HG02981 (cell line): Measurements from ENCODE around the gene CDX1.

Experiments
- ATAC-seq: cut with Tn5 transposase; IDR thresholded peaks from one replicate; pipeline ENCODE4 v1.9.1; 2021; ENCODE audit warnings: mild to moderate bottlenecking, moderate library complexity; ENCODE audit not compliant: unreplicated experiment

CDX1 gene

GRCh38 chr5:150166650-150167511 is at the start of gene CDX1:
Gene CDX1 (plus strand): TSS chr5:150166778. CDS start chr5:150166877, 99 bp downstream.
- ATAC-seq: no peak

DNA sequence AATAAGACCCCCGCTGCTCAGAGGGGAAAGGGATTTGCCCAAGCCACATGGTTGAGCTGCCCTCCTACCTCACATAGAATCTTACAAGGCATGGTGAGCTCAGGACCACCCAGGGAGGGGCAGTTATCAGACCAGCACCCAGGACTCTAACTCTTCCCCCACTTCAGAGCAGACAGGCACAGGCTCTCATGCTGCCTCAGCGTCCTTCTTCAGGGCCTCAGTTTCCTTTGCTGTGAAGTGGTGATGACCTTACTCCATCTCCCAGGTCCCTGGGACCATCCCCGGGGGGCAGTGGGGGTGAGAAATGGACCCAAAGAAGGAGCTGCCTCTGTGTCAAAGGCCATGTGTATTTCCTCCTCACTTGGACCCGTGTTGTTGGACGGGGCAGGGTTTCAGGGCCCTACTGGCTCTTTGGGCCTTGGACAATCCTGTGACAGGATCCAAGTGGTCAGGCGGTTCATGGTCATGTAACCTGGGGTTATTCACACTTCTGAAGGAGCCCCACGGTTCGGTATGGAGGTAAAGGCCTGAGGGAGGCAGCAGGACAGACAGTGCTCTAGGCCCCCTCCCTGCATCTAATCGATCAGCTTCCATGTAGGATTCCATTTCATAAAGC is 48.5 kb upstream of the CDX1 start:
- ATAC-seq: no peak

DNA sequence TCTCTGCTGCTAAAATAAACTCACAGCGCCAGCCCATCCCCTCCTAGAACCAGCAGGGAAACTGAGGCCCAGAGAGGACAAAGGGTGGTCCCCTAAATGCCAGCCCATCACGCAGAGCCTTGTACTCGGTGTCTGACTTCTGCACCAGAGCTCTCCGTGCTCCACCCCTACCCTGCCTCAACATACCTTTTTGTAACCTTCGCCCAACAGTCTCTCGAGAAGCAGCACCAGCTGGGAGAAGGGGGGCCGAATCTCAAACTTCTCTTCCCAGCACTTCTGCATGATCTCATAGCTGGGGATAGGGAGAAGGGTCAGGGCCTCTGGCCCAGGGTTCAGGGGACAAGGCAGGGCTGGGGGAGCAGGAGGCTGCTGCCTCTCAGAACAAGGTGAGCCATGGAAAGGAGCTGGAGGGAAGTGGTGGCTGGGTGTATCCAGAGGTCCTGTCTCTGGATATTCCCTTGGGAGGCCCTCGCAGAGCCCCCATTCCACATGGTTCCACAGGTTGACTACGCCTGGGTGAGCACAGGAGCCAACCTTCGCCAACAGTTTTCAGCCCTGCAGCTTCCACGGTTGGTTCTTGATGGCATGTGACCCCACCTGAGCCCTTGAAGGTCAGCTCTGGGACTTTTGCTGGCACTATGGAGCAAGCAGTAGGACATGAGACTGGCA is 47.9 kb upstream of the CDX1 start:
- no peak for ATAC-seq

- ATAC-seq: no peak
Measured at GRCh38 chr5:150119421-150120061, 47.0 kb upstream of the CDX1 start.

GRCh38 chr5:150120062-150120441 is 46.5 kb upstream of the CDX1 start:
- no peak for ATAC-seq

GRCh38 chr5:150120617-150121447 is 45.7 kb upstream of the CDX1 start:
- ATAC-seq: no peak

- no peak for ATAC-seq
Measured at GRCh38 chr5:150121448-150122157, 45.0 kb upstream of the CDX1 start.

GRCh38 chr5:150122158-150122510 is 44.4 kb upstream of the CDX1 start:
- ATAC-seq: peak; percentile 73

DNA sequence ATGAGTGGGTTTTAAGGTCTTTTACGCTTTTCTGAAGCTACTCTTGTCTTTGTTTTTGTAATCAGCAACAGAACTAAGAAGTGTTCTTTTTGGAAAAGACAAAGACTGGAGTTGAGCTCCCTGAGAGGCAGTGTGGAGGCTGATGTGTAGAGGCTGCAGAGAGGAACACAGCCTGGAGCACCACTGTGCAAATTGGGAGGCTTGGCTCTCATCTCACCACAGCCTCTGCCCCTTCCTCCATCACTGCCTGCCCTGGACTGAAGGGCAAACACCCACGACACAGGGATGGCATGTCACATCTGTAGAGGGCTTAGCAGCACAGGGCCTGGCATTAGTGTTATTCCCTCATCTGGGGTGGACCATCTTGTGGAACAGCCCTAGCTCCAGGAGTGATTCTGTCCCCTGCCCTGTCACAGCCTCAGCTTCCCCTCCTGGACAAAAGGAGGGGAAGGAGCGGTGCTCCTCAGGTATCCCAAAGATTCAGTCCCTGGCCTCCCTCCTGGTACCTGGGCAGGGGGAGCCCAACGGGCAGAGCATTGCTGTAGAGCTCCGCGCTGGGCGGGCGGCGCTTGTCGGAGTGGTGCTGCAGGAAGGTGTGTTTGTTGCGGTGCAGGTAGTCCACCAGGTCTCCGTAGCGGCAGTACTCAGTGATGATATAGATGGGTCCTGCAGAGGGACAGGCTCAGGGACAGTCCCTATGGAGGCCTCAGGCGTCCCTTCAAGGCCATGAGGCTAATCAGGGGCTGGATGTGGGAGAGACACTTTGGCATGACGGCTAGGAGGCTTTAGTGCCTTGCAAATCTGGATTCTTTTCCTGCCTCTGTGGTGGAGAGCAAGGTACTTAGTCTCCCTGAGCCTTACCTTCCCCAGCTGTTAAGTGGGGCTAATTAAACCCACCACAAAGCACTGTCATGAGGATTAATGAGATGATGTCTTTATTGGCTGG is 43.8 kb upstream of the CDX1 start:
- ATAC-seq: no peak

DNA sequence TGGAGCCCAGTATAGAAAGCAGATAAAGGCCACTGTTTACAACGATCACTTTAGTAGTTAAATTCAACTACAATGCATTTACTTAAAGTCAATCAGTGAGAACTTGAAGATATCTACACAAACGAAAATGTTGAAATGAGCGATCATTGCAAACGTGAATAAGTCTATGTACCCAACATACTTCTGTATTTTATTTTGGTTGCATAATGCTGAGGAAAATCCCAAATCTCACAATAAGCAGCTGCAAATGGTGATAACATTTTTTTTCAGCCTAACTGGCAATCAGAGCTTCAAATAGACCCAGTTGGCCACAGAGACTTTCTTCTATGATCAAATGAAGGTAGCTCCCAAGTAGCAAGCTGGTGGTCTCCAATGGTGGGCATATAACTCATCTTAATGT is 43.0 kb upstream of the CDX1 start:
- no peak for ATAC-seq

GRCh38 chr5:150124111-150124557 is 42.4 kb upstream of the CDX1 start:
- no peak for ATAC-seq

- ATAC-seq: no peak
Measured at GRCh38 chr5:150124596-150124995, 42.0 kb upstream of the CDX1 start.

DNA sequence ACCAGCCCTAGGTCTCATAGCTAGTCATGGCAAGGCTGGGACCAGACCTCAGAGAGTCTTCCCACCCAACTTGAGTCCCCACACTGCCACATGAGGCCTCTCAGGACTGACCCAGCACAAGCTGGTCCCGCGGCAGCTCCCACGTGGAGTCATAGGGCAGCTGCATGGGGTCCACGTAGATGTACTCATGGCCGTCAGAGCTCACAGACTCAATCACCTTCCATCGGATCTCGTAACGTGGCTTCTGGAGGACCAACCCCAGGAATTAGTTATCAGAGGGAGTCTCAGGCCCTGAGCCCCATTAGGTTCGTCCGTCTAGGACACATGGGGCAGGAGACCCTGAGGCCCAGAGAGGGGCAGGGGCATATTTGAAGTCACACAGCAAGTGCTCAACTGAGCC is 41.2 kb upstream of the CDX1 start:
- no peak for ATAC-seq

- ATAC-seq: no peak
Measured at GRCh38 chr5:150126199-150126920, 40.2 kb upstream of the CDX1 start.

- ATAC-seq: no peak
Measured at GRCh38 chr5:150126921-150127265, 39.7 kb upstream of the CDX1 start.

- ATAC-seq: no peak
Measured at GRCh38 chr5:150129454-150129812, 37.1 kb upstream of the CDX1 start.

DNA sequence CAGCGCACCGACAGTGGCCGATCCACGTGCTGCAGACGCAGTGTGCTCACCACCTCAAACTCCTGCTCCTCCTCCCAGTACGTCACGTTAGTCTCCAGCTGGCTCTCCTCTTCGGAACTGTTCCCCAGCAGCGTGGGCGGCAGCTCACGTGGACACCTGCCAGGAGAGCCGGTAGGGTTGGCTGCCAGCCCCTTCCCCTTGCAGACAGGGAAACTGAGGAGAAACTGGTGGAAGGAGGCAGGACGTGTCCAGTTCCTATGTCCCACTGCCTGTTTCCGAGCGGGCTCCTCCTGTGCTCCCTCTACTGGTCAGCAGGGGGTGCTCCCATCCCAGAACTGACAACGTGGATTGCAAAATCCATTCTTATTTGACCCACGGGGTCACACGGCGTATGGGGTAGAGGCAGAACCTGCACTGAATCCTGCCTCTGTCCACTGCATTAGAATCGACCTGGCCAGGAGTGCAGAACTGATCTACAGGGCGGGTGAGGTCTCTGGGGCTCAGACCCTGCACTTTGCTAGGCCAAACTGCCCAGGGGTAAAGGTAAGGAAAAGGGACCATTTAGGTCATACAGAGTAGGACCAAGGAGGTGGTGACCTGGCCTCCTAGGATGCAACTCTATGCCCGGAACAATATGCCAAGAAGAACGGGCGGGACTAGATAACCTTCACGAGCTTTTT is 36.6 kb upstream of the CDX1 start:
- no peak for ATAC-seq

DNA sequence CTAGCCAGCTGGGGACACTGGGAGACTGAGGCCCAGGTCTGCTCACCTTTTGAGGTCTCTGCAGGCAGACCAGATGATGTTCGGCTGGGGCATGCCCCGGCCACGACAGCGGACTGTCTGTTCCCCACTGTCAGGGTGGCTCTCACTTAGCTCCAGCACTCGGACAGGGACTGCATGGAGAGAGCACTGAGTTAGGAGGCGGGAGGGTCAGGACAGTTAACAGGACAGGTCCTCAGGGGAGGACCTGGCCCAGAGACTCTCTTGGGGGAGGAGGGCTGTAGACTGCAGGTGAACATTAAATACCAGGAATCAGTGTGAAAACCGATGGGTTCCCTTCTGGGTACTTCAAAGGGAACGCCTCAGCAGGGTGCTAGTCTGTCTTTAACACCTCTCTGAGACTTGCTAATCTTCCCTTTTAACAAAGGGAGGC is 36.1 kb upstream of the CDX1 start:
- no peak for ATAC-seq
